ENCODE measurements around the gene TMEM203.

The TMEM203 gene

GRCh38 chr9:137194388-137194787, 11.1 kb downstream of the TMEM203 start:
- peaks cover 0 to 25% (median 25%) of the 10 kb centered on the region in 5 donors for H3K36me3 ChIP-seq (ENCODE audit: control insufficient read depth in 5 of 5, insufficient read depth in 5 of 5, low read length in 5 of 5)
- H3K27me3 ChIP-seq (ENCODE audit: control insufficient read depth in 5 of 5, insufficient read depth in 4 of 5, low read length in 5 of 5), result no peaks in the 10 kb centered on the region
- no peak overlapping the region for H3K4me3 ChIP-seq (ENCODE audit: low read depth in 1 of 5, low read length in 5 of 5)
- no peaks in the 10 kb centered on the region for H3K9me3 ChIP-seq (ENCODE audit: control insufficient read depth in 5 of 5, low read length in 5 of 5)
- H3K9ac ChIP-seq (ENCODE audit: low read length in 5 of 5), result no peak overlapping the region
- peaks cover 0 to 38% (median 25%) of the 10 kb centered on the region in 5 donors for H3K4me1 ChIP-seq (ENCODE audit: control insufficient read depth in 5 of 5, insufficient read depth in 5 of 5, low read length in 5 of 5)
- no peak overlapping the region for H3K27ac ChIP-seq (ENCODE audit: low read depth, low read length)

DNA sequence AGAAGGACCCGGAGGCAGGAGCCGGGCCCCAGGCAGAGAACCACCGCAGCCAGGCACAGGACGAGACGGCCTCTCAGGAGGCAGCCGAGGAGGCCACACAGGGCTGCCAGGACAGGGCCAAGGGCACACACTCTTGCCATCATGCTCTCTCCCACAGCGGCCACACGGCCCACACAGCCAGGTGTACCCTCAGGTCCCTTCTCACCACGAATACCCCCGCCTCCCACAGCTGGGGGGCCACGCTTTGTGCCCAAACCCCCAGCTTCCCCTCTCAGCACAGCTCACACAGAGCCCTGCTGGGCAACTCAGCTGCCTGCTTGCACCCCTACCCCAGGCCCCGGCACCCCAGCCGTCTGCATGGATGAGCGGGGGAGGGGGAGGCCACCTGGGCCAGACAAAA, 11.7 kb downstream of the TMEM203 start:
- H3K9me3 ChIP-seq (ENCODE audit: control insufficient read depth in 5 of 5, low read length in 5 of 5), result no peaks in the 10 kb centered on the region
- H3K4me3 ChIP-seq (ENCODE audit: low read depth in 1 of 5, low read length in 5 of 5), result no peak overlapping the region
- no peak overlapping the region for H3K9ac ChIP-seq (ENCODE audit: low read length in 5 of 5)
- no peaks in the 10 kb centered on the region for H3K27me3 ChIP-seq (ENCODE audit: control insufficient read depth in 5 of 5, insufficient read depth in 4 of 5, low read length in 5 of 5)
- H3K27ac ChIP-seq (ENCODE audit: low read depth, low read length), result no peak overlapping the region
- H3K36me3 ChIP-seq (ENCODE audit: control insufficient read depth in 5 of 5, insufficient read depth in 5 of 5, low read length in 5 of 5), result peaks cover 0 to 25% (median 25%) of the 10 kb centered on the region in 5 donors
- peaks cover 0 to 37% (median 24%) of the 10 kb centered on the region in 5 donors for H3K4me1 ChIP-seq (ENCODE audit: control insufficient read depth in 5 of 5, insufficient read depth in 5 of 5, low read length in 5 of 5)

DNA sequence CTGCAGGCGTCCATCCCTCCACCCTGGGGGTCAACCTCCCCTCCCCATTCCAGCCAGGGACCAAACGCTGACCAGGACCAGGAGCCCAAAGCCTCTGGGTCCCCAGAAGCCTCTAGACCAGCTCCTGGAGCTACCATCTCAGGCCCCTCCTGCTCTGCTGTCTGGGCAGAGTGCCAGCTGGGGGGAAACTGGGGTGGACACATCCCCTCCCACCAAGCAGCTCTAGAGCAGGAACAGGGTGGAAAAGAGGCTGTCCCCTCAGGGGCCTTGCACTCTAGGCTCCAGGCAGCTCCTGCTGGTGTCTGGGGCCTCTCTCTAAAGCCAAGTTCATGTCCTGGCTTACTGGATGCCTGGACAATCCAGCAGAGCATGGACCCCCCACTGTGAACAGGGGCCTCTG, 12.6 kb downstream of the TMEM203 start:
- Histone ChIP-seq H3K4me1 (ENCODE audit: control insufficient read depth in 5 of 5, insufficient read depth in 5 of 5, low read length in 5 of 5) (peaks cover 0 to 33% (median 20%) of the 10 kb centered on the region in 5 donors), H3K36me3 (ENCODE audit: control insufficient read depth in 5 of 5, insufficient read depth in 5 of 5, low read length in 5 of 5) (peaks cover 0 to 25% (median 25%) of the 10 kb centered on the region in 5 donors), H3K4me3 (ENCODE audit: low read depth in 1 of 5, low read length in 5 of 5) (no peak overlapping the region), H3K27ac (ENCODE audit: low read depth, low read length) (no peak overlapping the region), H3K9ac (ENCODE audit: low read length in 5 of 5) (no peak overlapping the region), H3K9me3 (ENCODE audit: control insufficient read depth in 5 of 5, low read length in 5 of 5) (no peaks in the 10 kb centered on the region), H3K27me3 (ENCODE audit: control insufficient read depth in 5 of 5, insufficient read depth in 4 of 5, low read length in 5 of 5) (no peaks in the 10 kb centered on the region)

DNA sequence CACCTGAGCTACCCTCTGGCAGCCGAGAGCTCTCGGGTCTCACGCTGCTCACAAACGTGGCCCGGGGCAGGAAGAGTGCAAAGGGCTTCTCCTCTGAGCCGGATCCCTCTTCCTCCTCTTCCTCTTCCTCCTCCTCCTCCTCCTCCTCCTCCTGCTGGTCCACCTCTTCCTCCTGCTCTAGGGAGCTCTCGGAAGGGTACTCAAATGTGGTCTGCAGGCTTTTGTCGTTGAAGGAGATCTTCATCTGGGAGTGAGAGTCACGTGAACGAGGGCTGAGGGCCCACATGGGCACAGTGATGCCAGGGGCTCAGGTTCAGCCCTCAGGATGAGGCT, 13.0 kb downstream of the TMEM203 start:
- Histone ChIP-seq H3K27me3 (ENCODE audit: control insufficient read depth in 5 of 5, insufficient read depth in 4 of 5, low read length in 5 of 5) (no peaks in the 10 kb centered on the region), H3K27ac (ENCODE audit: low read depth, low read length) (no peak overlapping the region), H3K36me3 (ENCODE audit: control insufficient read depth in 5 of 5, insufficient read depth in 5 of 5, low read length in 5 of 5) (peaks cover 0 to 25% (median 25%) of the 10 kb centered on the region in 5 donors), H3K4me1 (ENCODE audit: control insufficient read depth in 5 of 5, insufficient read depth in 5 of 5, low read length in 5 of 5) (peaks cover 4 to 33% (median 22%) of the 10 kb centered on the region in 5 donors), H3K9me3 (ENCODE audit: control insufficient read depth in 5 of 5, low read length in 5 of 5) (no peaks in the 10 kb centered on the region), H3K9ac (ENCODE audit: low read length in 5 of 5) (no peak overlapping the region), H3K4me3 (ENCODE audit: low read depth in 1 of 5, low read length in 5 of 5) (no peak overlapping the region)

DNA sequence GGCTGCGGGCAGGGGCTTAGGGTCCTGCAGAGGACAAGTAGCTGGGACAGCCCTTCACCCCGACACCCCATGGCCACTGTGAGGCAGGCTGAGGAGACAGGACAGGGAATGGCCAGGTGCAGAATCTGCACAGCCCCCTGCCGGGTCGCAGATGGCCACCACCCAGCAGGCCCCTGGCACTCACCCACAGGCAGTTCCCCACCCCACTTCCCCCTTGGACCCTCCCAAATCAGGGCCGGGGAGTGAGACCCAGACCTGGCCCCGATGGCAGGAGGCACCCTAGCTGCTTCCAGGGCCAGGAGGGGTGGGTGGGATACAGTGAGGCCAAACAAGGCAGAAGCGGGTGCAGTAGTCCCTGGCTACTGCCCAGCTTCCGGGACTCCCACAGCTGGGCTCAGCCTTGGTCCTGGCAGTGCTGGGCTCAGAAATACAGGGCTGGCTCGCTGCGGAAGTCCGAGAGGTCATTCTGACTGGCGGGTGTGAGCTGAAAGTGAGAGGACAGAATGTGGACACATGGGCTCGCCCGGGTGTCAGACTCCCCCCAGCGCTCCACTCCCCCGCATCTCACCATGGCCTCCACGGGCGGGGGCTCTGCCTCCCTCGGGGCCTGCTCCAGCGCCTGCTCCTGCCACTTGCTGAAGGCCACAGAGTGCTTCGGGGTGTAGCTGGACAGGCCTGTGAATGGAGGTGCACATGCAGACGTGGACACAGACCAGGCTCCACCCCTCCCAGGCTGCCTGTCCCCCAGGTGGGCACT, 13.6 kb downstream of the TMEM203 start:
- Histone ChIP-seq H3K4me1 (ENCODE audit: control insufficient read depth in 5 of 5, insufficient read depth in 5 of 5, low read length in 5 of 5) (peaks cover 9 to 37% (median 27%) of the 10 kb centered on the region in 5 donors), H3K27me3 (ENCODE audit: control insufficient read depth in 5 of 5, insufficient read depth in 4 of 5, low read length in 5 of 5) (no peaks in the 10 kb centered on the region), H3K9me3 (ENCODE audit: control insufficient read depth in 5 of 5, low read length in 5 of 5) (no peaks in the 10 kb centered on the region), H3K4me3 (ENCODE audit: low read depth in 1 of 5, low read length in 5 of 5) (no peak overlapping the region), H3K27ac (ENCODE audit: low read depth, low read length) (no peak overlapping the region), H3K36me3 (ENCODE audit: control insufficient read depth in 5 of 5, insufficient read depth in 5 of 5, low read length in 5 of 5) (peaks cover 0 to 27% (median 25%) of the 10 kb centered on the region in 5 donors), H3K9ac (ENCODE audit: low read length in 5 of 5) (no peak overlapping the region)

- H3K27me3 ChIP-seq (ENCODE audit: control insufficient read depth in 5 of 5, insufficient read depth in 4 of 5, low read length in 5 of 5), result no peaks in the 10 kb centered on the region
- no peak overlapping the region for H3K27ac ChIP-seq (ENCODE audit: low read depth, low read length)
- peaks cover 9 to 43% (median 34%) of the 10 kb centered on the region in 5 donors for H3K4me1 ChIP-seq (ENCODE audit: control insufficient read depth in 5 of 5, insufficient read depth in 5 of 5, low read length in 5 of 5)
- peaks cover 0 to 30% (median 27%) of the 10 kb centered on the region in 5 donors for H3K36me3 ChIP-seq (ENCODE audit: control insufficient read depth in 5 of 5, insufficient read depth in 5 of 5, low read length in 5 of 5)
- no peak overlapping the region for H3K4me3 ChIP-seq (ENCODE audit: low read depth in 1 of 5, low read length in 5 of 5)
- H3K9ac ChIP-seq (ENCODE audit: low read length in 5 of 5), result no peak overlapping the region
- H3K9me3 ChIP-seq (ENCODE audit: control insufficient read depth in 5 of 5, low read length in 5 of 5), result no peaks in the 10 kb centered on the region
Measured at GRCh38 chr9:137191245-137191644, 14.2 kb downstream of the TMEM203 start.

DNA sequence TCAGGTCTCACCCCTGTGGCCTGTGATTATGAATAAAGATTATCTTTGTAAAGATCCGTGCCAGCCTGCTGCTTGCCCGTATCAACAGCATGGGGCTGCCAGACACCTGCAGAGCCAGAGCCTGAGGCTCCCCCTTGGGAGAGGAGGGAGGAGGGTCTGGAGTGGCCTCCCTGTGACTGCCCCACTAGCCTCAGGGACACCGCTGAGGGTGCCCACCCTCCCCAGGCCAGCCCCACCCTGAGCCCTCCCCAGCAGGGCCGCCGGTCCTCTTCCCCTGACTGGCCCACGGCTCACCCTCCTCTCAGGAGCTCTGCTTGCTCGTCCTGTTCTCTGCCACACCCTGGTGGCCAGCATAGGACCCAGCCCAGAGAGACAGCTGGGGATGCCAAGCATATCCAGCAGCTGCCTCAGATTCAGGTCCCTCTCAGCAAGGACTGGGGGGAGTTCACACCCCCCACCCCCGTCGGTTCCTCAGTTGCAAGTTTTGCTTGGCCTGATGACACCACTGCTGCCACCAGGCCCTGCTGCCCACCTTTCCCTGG, 15.1 kb downstream of the TMEM203 start:
- peaks cover 0 to 38% (median 35%) of the 10 kb centered on the region in 5 donors for H3K36me3 ChIP-seq (ENCODE audit: control insufficient read depth in 5 of 5, insufficient read depth in 5 of 5, low read length in 5 of 5)
- H3K4me1 ChIP-seq (ENCODE audit: control insufficient read depth in 5 of 5, insufficient read depth in 5 of 5, low read length in 5 of 5), result peaks cover 9 to 48% (median 40%) of the 10 kb centered on the region in 5 donors
- peak overlapping the region in 1 of 5 donors; percentile 95 for H3K9ac ChIP-seq (ENCODE audit: low read length in 5 of 5)
- no peak overlapping the region for H3K27ac ChIP-seq (ENCODE audit: low read depth, low read length)
- no peak overlapping the region for H3K4me3 ChIP-seq (ENCODE audit: low read depth in 1 of 5, low read length in 5 of 5)
- H3K27me3 ChIP-seq (ENCODE audit: control insufficient read depth in 5 of 5, insufficient read depth in 4 of 5, low read length in 5 of 5), result no peaks in the 10 kb centered on the region
- no peaks in the 10 kb centered on the region for H3K9me3 ChIP-seq (ENCODE audit: control insufficient read depth in 5 of 5, low read length in 5 of 5)

DNA sequence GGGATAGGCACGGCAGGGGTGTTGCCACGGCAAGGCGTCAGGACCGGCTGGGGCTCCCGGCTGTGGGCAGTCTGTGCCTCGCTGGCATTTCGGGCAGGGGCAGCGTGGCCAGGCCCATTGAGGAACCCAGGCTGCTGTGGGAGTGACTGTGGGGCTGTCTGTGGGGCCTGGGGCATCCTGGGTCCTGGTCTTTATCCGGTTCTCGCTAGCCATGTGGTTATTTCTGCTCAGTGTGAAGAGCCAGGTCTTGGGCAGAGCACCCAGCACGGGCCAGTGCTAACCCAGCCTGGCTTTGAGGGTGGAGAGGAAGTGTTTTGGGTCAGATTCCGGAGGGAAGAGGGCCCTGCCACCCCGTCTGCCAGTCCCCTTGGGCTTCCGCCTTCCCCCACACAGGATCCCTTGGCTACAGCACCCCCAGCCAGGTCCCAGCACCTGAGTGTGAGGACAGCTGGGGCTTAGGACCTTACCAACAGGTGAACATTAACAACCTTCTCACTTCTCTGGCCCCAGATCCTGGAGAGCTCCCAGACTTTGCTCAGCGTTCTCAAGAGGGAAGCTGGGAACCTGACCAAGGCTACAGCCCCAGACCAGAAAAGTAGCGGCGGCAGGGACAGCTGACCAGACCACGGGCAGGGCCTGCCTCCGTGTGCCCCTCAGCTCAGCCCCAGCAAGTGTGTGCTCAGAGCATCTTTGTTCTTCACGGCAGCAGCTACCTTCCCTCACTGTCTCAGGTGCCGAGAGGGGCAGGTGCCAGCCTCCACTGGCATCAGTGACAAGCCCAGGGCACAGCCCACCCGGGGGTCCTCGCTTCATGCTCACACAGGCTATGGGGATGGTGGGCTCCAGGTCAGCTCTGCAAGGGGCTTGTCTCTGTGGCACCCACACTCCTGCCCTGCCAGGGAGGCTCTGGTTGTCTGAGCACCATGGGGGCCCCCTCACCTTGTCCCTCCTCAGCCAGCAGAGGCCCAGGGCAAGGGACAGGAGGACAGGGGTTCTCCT, 15.9 kb downstream of the TMEM203 start:
- Histone ChIP-seq H3K9me3 (ENCODE audit: control insufficient read depth in 5 of 5, low read length in 5 of 5) (no peaks in the 10 kb centered on the region), H3K4me3 (ENCODE audit: low read depth in 1 of 5, low read length in 5 of 5) (peak overlapping the region; percentile 64 to 99 (median 95)), H3K27ac (ENCODE audit: low read depth, low read length) (peak overlapping the region; percentile 91), H3K4me1 (ENCODE audit: control insufficient read depth in 5 of 5, insufficient read depth in 5 of 5, low read length in 5 of 5) (peaks cover 9 to 54% (median 40%) of the 10 kb centered on the region in 5 donors), H3K9ac (ENCODE audit: low read length in 5 of 5) (peak overlapping the region; percentile 68 to 95 (median 91)), H3K36me3 (ENCODE audit: control insufficient read depth in 5 of 5, insufficient read depth in 5 of 5, low read length in 5 of 5) (peaks cover 0 to 46% (median 42%) of the 10 kb centered on the region in 5 donors), H3K27me3 (ENCODE audit: control insufficient read depth in 5 of 5, insufficient read depth in 4 of 5, low read length in 5 of 5) (no peaks in the 10 kb centered on the region)

DNA sequence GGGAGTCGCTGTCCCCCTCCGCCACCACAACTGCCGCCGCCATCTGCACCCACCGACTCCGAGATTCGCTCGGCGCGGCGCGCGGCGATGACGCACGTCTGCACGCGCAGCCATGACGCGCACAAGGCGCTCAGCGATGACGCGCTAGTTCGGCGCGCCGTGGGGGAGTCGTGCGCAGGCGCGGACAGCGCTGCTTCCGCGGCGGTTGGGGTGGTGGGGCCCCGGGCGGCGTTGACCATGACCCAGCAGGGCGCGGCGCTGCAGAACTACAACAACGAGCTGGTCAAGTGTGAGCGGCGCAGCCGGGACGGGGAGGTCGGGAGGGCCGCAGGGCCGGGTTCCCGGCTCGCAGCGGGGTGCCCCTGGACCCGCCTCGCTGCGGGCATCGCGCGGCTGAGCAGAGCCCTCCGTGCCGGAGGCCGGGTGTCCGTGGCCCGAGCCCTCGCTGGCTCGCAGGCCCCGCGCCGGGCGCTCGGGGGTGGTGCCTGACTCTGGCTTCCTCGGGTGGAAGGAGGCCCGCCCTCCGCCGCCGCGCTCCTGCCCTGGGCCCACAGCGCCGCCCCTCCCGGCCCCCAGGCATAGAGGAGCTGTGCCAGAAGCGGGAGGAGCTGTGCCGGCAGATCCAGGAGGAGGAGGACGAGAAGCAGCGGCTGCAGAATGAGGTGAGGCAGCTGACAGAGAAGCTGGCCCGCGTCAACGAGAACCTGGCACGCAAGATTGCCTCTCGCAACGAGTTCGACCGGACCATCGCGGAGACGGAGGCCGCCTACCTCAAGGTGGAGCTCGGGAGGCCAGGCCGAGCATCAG, 16.8 kb downstream of the TMEM203 start, which contains the start of the genes ANAPC2 and SSNA1:
Gene ANAPC2 (minus strand): TSS at position 71 of the 807 bp plus-strand sequence. CDS start 28 bp downstream, at position 43.
Gene SSNA1 (plus strand): TSS at position 187 of the 807 bp plus-strand sequence. CDS start 51 bp downstream, at position 238.
- peaks cover 9 to 54% (median 40%) of the 10 kb centered on the region in 5 donors for H3K4me1 ChIP-seq (ENCODE audit: control insufficient read depth in 5 of 5, insufficient read depth in 5 of 5, low read length in 5 of 5)
- H3K9ac ChIP-seq (ENCODE audit: low read length in 5 of 5), result peak within 1 kb of the TSS; percentile 68 to 95 (median 91)
- peak within 1 kb of the TSS; percentile 91 for H3K27ac ChIP-seq (ENCODE audit: low read depth, low read length)
- H3K9me3 ChIP-seq (ENCODE audit: control insufficient read depth in 5 of 5, low read length in 5 of 5), result no peaks in the 10 kb centered on the region
- H3K36me3 ChIP-seq (ENCODE audit: control insufficient read depth in 5 of 5, insufficient read depth in 5 of 5, low read length in 5 of 5), result peaks cover 0 to 55% (median 51%) of the 10 kb centered on the region in 5 donors
- no peaks in the 10 kb centered on the region for H3K27me3 ChIP-seq (ENCODE audit: control insufficient read depth in 5 of 5, insufficient read depth in 4 of 5, low read length in 5 of 5)
- H3K4me3 ChIP-seq (ENCODE audit: low read depth in 1 of 5, low read length in 5 of 5), result peak within 1 kb of the TSS; percentile 90 to 99 (median 95)
